NCI-H1105 (cell line): ENCODE results near the gene SMPDL3A.
A peak's percentile ranks its signal among the peaks of the same experiment; 100 is the strongest.

Source experiments
- DNase-seq: peaks from one replicate; lab custom pipeline; 2025; lab: John Stamatoyannopoulos, UW

SMPDL3A gene

DNA sequence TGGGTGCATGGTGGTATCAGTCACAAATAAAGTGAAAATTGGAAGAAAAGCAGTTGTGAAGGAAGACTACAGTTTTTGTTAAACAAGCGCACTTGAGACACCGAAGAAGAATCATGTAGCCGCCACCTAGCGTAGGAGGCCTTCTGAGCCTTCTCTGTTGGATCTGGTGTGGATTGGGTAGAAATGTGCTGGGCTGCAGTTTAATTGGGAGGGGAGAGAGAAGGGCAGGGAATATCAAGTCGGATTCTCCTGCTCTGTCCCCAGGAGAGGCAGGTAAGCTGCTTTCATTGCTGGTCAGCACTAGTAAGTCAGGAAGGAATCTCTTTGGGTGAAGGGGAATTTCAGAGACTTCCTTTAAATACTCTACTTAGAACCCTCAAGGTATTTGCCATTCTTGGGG is 10.8 kb upstream of the SMPDL3A start:
- DNase-seq = no peak

DNA sequence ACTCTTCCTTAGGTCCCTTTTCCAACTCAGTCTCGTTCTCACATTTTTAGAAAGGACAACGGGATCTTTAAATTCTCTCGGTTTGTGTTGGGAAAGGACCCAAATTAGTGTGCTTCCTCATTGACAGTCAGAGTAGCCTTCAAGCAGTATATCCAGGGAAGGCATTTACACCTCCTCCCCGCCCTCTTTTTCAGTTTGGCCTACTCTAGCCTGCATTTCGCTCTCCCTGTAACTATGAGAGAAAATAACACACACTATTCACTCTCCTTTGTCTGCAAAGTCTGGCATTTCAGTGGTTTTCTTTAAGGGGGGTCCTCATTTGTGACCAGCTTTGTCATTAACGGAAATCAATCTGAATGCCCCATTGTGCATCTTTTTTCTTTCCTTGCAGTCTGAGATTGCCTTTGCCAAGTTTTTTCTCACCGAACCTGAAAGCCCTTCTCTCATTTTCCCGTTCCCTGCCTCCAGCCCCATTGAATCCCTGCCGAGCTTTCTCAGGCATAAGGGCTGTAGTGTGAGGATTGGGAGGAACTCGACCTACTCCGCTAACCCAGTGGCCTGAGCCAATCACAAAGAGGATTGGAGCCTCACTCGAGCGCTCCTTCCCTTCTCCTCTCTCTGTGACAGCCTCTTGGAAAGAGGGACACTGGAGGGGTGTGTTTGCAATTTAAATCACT is 9.9 kb upstream of the SMPDL3A start:
- DNase-seq = no peak

DNA sequence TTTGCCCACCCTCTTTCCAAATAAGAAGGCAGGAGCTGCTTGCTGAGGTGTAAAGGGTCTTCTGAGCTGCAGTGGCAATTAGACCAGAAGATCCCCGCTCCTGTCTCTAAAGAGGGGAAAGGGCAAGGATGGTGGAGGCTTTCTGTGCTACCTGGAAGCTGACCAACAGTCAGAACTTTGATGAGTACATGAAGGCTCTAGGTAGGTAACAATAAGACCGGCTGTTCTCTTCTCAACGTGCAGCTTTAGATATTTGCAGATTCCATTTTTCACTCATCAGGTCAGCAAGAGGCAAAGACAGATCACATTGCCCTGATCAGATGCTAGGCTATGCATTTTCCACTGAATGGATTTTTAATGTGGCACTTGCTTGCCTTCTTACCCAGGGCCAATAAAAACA is 9.4 kb upstream of the SMPDL3A start, which contains the start of gene FABP7:
TSS of gene FABP7 (plus strand) at position 50 of the 400 bp plus-strand sequence. CDS start at position 129, 79 bp downstream.
- DNase-seq = no peak

DNA sequence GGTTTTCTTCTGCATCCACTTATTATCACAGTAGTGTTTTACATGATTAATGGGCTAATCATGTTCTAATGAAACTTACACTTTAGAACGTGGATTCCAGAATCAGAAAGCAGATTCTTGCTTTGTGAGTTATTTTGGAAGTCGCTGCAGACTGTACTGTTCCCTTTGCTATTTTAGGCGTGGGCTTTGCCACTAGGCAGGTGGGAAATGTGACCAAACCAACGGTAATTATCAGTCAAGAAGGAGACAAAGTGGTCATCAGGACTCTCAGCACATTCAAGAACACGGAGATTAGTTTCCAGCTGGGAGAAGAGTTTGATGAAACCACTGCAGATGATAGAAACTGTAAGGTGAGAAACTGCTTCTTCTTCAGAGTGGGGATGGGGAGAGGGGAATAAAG is 8.9 kb upstream of the SMPDL3A start:
- no peak for DNase-seq

DNA sequence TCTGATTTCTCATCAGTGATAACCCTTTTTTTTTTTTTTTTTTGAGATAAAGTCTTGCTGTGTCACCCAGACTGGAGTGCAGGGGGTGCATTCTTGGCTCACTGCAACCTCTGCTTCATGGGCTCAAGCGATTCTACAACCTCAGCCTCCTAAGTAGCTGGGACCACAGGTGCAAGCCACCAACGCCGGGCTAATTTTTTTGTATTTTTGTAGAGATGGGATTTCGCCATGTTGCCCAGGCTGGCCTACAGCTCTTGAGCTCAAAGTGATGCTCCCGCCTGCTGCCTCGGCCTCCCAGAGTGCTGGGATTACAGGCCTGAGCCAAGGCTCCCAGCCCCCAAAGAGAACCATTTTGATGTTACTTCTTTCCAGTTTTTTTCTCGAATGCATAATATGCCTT is 7.3 kb upstream of the SMPDL3A start:
- no peak for DNase-seq

DNA sequence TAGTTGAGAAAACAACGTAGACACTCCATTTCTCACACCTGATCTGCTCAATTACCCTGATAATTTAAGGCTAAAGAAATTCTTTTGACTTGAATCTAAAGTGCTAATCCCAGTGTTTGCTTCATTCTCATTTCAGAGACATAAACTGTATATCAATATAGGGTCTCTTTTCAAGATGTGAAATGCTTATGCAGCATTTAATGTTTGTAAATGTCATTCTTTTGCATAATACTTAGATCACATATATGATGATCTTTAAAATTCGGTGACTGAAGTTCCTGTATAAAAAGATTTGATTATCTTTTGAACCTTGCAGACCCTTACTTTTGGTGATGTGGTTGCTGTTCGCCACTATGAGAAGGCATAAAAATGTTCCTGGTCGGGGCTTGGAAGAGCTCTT is 5.7 kb upstream of the SMPDL3A start:
- no peak for DNase-seq

DNA sequence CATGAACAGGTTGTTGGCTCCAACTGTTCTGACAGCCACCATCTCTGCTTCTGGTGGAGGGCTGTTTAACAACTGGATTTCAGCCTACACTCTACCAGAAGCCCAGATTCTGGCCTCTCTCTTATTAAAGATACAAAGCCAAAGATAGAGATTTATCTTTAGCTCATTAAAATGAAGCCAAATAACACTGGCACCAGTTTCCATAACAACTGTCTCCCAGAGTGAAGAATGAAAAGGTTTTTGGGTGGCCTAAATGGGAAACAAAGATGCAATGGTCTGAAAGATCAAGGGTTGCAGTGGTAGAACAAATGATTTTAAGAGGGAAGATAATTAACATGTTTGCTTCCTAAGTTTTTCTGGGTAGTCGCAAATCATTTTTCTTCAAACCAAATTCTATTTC is 3.2 kb upstream of the SMPDL3A start:
- no peak for DNase-seq

DNA sequence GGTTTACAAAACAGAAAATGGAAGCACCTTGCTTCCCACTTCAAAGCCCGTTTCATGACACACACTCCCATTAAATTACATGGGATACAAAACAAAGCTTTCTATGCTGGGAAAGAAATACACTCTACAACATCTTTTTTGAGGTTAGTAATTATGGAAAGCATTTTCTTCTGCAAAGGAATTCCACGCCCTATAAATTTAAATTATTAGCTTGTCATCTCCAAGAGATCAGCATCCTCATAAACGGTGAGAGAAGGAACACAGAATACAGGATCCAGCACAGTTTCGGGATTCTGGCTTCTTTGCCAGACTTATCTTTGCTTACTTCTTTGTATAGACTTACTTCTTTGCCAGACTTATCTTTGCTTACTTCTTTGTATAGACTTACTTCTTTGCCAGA is 1.3 kb upstream of the SMPDL3A start:
- no peak for DNase-seq

DNA sequence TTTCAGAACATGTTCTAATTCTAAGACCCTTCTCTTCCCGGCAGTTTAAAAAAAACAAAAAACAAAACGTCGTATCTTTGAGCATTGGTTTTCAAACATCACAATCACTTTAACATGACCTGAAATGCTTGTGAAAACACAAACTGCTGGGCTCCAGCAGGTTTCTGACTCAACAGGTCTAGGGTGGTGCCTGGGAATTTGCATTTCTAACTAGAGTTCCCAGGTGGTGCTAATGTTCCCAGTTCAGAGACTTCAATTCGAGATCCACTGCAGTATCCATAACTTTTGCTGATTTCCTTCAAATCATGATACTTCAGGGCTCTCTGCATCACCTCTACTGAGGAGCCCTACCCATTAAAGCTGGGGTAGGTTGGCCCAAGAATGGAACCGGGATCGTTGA is 850 bp upstream of the SMPDL3A start:
- no peak for DNase-seq

DNA sequence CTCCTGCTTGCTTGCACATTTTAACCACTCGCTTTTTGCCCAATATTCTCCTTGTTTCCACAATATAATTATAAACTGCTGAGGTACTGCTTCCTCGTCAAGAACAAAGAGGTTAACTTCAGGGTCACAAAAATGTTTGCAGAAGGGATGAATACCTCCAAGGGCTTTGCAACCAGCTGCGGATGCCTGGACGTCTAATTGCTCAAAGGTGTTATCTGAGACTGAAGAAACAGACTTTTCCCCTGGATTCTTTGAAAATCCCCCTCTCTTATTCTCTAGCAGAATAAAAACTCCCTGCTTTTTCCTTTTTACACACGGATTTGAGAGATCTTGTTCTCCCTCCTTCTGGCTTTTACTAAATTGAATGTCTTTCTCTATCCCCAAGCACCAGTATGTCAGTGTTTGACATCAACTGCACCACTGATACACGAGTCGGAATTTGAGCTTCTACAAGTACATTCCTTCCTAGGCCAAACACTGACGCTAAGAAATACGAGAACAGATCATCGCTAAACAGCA is 336 bp upstream of the SMPDL3A start:
- DNase-seq = no peak

DNA sequence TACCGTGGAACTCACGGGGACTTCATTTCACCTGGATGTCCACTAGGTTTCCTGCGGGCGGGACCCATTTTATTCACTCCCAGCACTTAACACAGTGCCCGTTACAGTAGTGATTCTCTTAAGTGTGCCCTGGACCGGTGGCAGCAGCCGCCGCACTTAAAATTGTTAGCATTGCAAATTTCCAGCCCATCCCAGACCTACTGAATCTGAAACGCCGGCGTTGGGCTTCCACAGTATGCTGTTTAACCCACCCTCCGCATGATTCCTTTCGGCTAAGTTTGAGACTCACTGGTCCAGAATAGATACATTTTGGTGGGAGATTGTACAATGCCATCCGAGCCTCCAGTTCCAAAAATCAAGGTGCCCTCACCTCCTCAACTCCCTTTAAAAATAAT is 967 bp downstream of the SMPDL3A start:
- peak; percentile 58 for DNase-seq

DNA sequence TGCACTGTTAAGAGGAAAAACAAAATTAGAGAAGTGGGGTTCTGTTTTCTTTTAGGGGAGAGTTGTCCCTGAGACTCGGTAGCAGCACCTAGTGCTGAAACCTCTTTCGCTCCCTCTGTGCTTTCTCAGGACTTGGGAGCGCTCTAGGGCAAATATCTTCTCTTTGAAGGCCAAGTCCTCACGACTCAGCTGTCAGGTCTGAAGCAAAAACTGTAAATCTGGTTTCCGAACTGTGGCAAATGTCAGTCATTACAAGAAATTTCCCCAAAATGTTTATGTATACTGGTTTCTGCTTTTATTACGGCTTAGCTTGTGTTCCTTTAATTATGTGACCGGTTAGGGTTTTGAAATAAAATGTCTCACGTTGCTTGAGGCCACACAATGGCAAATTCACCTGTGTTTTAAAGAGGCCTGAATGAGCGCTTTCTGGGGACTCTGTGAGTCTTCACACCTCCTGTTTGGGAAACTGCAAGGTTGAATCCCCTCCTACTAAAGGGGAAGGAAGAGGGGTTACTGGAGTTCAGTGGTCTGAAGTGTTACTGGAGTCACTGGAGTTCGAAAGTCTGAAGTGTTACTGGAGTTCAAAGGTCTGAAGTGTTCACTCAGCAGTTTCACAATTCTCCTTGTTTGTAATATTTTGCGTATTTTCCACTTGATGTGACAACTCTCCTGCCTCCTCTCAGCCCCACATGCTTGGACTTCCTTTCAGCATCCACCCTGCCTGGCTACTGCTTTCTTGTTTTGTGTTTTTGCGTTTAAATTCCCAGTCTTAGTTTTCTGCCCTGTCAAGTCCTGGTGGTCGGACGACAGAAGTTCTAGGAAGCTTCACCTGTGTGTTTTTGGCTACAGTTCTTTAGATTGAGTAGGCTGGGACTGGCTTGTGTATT is 1.6 kb downstream of the SMPDL3A start:
- DNase-seq = no peak

DNA sequence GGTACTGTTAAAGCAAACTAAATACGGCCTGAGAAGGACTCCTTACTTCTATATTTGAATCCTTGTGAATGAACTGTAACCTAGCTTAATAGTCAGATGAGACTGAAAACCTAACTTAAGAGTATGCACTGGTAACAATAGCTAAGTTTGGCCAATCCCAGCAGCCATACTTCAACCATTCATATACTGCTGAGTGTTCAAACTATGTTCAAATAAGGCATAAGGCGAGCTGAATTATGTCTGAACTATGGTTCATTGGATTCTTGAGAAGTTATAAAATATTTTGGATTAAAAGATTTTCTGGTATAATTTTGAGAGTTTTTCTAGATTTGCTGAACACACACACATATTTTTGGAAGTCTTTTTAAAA is 2.2 kb downstream of the SMPDL3A start:
- no peak for DNase-seq

DNA sequence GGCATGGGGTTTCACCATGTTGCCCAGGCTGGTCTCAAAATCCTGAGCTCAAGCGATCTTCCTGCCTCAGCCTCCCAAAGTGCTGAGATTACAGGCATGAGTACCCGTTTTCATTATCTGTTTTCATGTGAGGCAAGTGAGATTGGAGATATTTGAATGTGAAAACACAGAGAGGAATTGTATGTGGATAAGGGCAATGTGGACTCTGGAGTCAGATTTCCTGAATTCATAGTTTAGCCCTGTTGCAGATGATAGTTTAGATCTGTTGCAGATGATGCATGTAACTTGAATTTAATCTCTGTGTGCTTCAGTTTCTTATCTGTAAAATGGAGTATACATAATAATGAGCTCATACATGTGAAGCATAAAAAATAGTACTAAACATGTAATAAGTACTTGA is 3.7 kb downstream of the SMPDL3A start:
- DNase-seq = no peak

DNA sequence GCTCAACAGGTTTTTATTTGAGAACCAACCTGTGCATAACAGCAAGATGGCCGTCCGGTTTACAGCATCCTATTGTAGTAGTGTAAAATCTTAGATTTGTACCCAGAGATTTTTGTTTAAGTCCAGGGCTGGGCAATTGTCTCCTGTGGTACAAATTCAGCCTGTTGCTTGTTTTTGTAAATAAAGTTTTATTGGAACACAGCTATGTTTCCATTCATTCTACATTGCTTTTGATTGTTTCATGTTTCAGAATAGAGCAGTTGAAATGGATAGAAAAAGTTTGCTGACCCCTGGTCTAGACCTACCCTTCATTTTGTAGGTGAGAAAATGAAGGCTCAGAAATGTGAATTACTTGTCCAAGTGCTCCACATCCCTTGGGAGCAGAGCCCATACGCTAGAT is 8.5 kb downstream of the SMPDL3A start:
- no peak for DNase-seq

DNA sequence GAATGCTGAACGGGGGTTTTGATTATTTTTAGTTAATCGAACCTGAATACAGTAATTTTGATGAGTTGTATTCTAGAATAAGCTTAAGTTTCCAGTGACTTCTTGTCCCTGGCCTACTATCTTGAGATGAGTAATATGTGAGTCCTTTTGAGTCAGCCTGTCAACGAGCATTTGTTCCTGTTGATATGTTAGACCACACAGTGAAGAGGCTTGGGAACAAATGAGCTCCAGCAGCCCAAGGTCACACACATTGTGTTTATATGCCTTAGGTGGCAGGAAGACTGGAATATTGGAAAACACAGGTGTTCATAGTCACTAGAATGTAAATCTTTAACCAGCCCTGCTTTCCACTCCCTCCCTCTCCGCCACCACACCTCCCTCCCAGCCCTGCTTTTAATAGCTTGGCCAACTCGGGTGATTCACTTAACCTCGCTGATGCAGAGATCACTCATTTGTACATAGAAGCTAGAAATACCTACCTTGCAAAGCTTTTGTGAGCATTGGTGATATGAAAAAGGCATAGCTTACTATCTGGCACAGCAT is 9.1 kb downstream of the SMPDL3A start:
- DNase-seq = no peak

DNA sequence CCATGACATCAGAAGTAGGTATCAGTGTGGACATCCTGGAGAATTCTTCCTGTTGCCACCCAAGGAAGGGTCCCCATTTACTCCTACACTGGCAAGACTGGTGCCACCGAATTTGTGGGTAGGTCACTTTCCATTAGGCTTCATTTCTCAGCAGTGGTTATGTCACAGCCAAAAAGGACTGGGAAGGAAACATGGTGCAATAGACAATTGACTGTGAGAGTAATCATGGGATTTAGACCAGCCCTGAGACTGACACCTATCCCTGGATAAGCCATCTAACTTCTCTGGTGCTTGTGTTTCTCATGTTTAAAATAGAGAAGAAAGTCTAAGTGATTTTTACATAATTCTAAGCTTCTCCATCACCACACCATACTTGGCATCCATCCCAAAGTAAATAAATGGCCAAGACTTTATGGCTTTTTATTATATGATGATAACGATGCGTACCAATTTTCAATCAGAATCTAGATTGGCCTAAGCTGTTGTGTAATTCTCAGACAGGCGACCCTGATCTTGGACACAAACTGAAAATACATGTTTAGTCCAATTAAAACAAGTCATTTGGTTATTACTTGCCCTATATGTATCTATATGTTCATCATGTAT is 10.2 kb downstream of the SMPDL3A start:
- DNase-seq = no peak

DNA sequence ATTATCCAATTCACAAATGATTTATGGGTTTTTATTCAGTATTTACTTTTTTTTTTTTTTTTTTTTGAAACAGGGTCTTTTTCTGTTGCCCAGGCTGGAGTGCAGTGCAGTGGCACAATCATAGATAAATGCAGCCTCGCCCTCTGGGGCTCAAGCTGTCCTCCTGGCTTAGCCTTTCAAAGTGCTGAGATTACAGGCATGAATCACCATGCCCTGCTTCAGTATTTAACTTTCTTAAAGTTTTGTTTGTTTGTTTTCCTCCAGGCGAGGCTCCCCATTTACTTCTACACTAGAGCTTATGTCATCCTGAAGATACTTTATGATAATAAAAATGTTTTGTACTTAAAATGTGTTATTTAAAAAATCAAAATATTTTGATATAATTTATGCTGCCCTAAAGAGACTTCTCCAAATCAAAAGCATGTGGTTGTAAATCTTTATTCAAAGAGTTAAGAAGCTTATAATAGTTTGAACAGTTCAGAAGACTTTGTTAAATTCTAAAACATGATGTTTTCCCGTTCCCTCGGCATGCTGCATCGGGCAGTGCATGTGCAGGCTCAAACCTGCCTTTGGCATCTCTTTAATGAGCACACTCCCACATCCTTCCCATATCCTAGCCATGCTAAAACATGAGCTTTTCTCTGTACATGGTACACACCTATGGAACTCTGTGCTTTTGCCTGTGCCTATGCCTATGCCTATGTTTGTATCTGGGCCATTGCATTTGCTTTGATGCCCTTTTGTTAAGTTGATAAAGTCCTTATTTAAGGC is 11.0 kb downstream of the SMPDL3A start:
- no peak for DNase-seq

DNA sequence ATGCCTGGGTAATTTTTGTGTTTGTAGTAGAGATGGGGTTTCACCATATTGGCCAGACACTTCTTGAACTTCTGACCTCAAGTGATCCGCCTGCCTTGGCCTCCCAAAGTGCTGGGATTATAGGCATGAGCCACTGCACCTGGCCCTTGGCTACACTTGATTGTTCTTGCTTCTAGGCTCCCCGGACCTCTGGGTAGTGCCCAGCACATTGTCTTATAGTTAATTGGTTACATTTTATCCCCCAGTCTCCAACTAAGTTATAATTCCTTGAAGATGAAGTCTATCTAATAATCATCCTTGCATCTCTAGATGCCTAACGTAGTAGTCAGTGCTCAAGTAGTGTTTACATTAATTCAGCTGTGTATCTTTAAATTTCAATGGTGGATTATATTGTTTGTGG is 11.8 kb downstream of the SMPDL3A start:
- no peak for DNase-seq

DNA sequence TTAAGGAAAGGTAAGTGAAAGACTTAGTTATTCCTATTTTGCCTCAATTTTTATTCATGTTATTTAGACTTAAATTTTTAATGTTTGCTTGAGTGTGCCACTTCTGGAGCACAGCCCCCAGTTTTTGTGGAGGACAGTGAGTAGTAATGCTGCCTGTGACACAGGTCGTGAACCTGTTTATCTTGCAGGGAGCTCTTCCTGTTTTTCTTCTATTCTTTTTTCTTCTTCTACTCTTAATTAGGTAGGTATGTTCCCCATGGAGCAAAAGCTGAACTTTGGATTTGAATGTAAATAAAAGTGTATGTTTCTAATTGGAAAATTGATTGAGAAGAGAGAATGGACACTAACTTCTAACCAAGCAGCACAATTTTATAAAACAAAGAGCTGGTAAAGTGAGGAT is 12.3 kb downstream of the SMPDL3A start:
- no peak for DNase-seq

DNA sequence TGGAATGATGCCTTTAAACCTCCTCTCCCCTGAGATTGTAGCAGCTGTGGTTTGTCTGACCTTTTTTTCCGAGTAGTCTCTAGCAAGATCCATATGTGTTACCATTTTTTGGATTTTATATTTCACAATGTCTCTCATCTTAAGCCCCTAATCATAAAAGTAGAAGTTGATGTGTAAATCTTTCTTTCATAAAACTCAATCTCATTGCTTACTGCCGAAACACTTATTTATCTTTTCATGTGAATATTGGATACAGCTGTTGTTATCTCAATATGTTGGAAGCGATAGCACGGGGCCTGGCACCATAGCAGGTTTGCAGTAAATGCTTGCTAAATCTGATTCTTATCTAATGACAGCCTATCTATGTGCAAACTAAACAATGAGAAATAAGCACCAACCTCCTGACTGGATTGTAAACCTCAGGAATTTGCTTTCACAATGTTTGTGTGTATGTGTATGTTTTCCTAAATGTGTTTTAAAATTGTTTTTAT is 14.2 kb downstream of the SMPDL3A start:
- DNase-seq = no peak
